SK-N-SH treated with all-trans-retinoic acid at 6 μM for 48 hours (cell line): ENCODE measurements around the gene TOMM20.

Experiments
- ARNTL ChIP-seq: fragments of 450-650 bp; formaldehyde crosslinking; IDR thresholded peaks from 2 replicates; pipeline ENCODE4 v1.5.0; 2020; ENCODE audit warnings: low read depth, mild to moderate bottlenecking, moderate library complexity, borderline replicate concordance
- BACH2 ChIP-seq: fragments of 250-450 bp; sonication (Bioruptor Pico); IDR thresholded peaks from 2 replicates; pipeline ENCODE4 v1.9.0; 2021; ENCODE audit warnings: mild to moderate bottlenecking, borderline replicate concordance
- ISL1 ChIP-seq: fragments of 250-450 bp; sonication (Bioruptor Pico); IDR thresholded peaks from 2 replicates; pipeline ENCODE4 v2.1.2; 2022; ENCODE audit warnings: mild to moderate bottlenecking, moderate library complexity
- OSR1 ChIP-seq: fragments of 250-450 bp; sonication (Bioruptor Pico); IDR thresholded peaks from 2 replicates; pipeline ENCODE4 v1.8.0; 2022; ENCODE audit warnings: moderate library complexity, mild to moderate bottlenecking, inconsistent platforms
- PATZ1 ChIP-seq: fragments of 250-450 bp; sonication (Bioruptor Pico); IDR thresholded peaks from 2 replicates; pipeline ENCODE4 v1.8.0; 2020; ENCODE audit warnings: mild to moderate bottlenecking, moderate library complexity, borderline replicate concordance
- PPARA ChIP-seq: fragments of 250-450 bp; sonication (Bioruptor Pico); IDR thresholded peaks from 2 replicates; pipeline ENCODE4 v1.5.0; 2020; ENCODE audit warnings: mild to moderate bottlenecking, borderline replicate concordance
- RARB ChIP-seq: fragments of 250-450 bp; sonication (Bioruptor Pico); IDR thresholded peaks from 2 replicates; pipeline ENCODE4 v1.8.0; 2021; ENCODE audit warnings: mild to moderate bottlenecking, moderate library complexity
- TCF4 ChIP-seq: fragments of 250-450 bp; sonication (Bioruptor Pico); IDR thresholded peaks from 2 replicates; pipeline ENCODE4 v1.8.0; 2021; ENCODE audit warnings: mild to moderate bottlenecking, moderate library complexity, borderline replicate concordance
- TSHZ2 ChIP-seq: fragments of 250-450 bp; sonication (Bioruptor Pico); IDR thresholded peaks from 2 replicates; pipeline ENCODE4 v1.5.0; 2020; ENCODE audit warnings: mild to moderate bottlenecking, moderate library complexity
- ZC3H10 ChIP-seq: fragments of 250-450 bp; sonication (Bioruptor Pico); IDR thresholded peaks from 2 replicates; pipeline ENCODE4 v1.5.1; 2021; ENCODE audit warnings: mild to moderate bottlenecking, moderate library complexity
- ZFP3 ChIP-seq: fragments of 250-450 bp; sonication (Bioruptor Pico); IDR thresholded peaks from 2 replicates; pipeline ENCODE4 v1.5.0; 2020; ENCODE audit warnings: mild to moderate bottlenecking, moderate library complexity
- ZFP30 ChIP-seq: fragments of 450-650 bp; formaldehyde crosslinking; IDR thresholded peaks from 2 replicates; pipeline ENCODE4 v1.5.0; 2022; ENCODE audit warnings: mild to moderate bottlenecking, moderate library complexity

- TF ChIP-seq ZFP30 (CRISPR knock-in tag) (no peak), ISL1 (CRISPR knock-in tag) (no peak), PATZ1 (CRISPR knock-in tag) (no peak), ARNTL (no peak), OSR1 (no peak), RARB (no peak), ZFP3 (CRISPR knock-in tag) (no peak), TCF4 (no peak), TSHZ2 (CRISPR knock-in tag) (no peak), ZC3H10 (CRISPR knock-in tag) (no peak), BACH2 (CRISPR knock-in tag) (no peak), PPARA (CRISPR knock-in tag) (no peak)
Measured at GRCh38 chr1:235124111-235124510, 4.5 kb downstream of the TOMM20 start.
